ENCODE data around the gene RAB35. TPM values are rescaled to one million over a fixed set of nuclear protein-coding genes. Genes with fewer than 3 reads are reported as not detected.

The RAB35 gene
- total and polyA plus RNA-seq, 2 experiments from 2014 or later, result 9.9 to 16.9 TPM

DNA sequence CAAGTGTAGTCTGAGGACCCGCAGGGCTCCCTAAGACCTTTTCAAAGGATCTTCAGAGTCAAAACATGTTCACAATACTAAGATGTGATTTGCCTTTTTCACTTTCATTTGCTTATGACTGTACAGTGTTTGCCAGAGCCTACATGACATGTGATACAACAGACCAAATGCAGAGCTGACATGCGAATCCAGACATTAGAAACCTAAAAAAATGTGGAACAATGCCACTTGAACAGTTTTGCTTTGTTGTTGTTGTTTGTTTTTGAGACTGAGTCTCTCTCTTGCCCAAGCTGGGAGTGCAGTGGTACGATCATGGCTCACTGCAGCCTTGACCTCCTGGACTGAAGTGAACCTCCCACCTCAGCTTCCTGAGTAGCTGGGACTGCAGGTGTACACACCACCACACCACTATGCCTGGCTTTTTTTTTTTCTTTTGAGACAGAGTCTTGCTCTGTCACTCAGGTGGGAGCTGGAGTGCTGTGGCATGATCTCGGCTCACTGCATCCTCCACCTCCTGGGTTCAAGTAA is 5.3 kb upstream of the RAB35 start:
- H3K4me1 ChIP-seq (ENCODE audit: insufficient read depth), result peaks cover 10% of the 10 kb centered on the region
- H3K79me2 ChIP-seq (replicated peaks; ENCODE audit: insufficient read depth), result peaks cover 14% of the 10 kb centered on the region
- H3K27me3 ChIP-seq (ENCODE audit: insufficient read depth), result no peaks in the 10 kb centered on the region
- Mint-ChIP-seq H3K27ac (no peak overlapping the region), H3K4me3 (no peak overlapping the region), H3K4me1 (peaks cover 28% of the 10 kb centered on the region), H3K9me3 (no peaks in the 10 kb centered on the region), H3K36me3 (ENCODE audit: low read depth) (peaks cover 25% of the 10 kb centered on the region), H3K27me3 (ENCODE audit: insufficient read depth, low read depth, poor library complexity) (peaks cover 8% of the 10 kb centered on the region)
- no peak overlapping the region for H3K4me3 ChIP-seq
- H3F3A ChIP-seq (replicated peaks; ENCODE audit: low read depth), result peaks cover 24% of the 10 kb centered on the region; the same call in 1 of the 2 replicates
- H4K20me1 ChIP-seq (replicated peaks; ENCODE audit: insufficient read depth), result peaks cover 9% of the 10 kb centered on the region
- no peak overlapping the region for H2AFZ ChIP-seq
- H3K9me2 ChIP-seq (ENCODE audit: insufficient read depth), result no peaks in the 10 kb centered on the region
- no peak overlapping the region; the same call in 1 of the 2 replicates for H3K27ac ChIP-seq (ENCODE audit: low read depth)
- ATAC-seq (no peak), DNase-seq (ENCODE audit: low spot score) (no peak)
- no peak overlapping the region for H3K4me2 ChIP-seq
- TF ChIP-seq CREB1 (CRISPR knock-in tag; IDR thresholded peaks at IDR 0.05; ENCODE audit: low read depth), result no peak
- no peak for TF ChIP-seq NANOG (IDR thresholded peaks at IDR 0.05; ENCODE audit: borderline replicate concordance)
- no peak for TF ChIP-seq POLR2AphosphoS5 (IDR thresholded peaks at IDR 0.05; ENCODE audit: low read depth)
- TF ChIP-seq, protein P1, sequence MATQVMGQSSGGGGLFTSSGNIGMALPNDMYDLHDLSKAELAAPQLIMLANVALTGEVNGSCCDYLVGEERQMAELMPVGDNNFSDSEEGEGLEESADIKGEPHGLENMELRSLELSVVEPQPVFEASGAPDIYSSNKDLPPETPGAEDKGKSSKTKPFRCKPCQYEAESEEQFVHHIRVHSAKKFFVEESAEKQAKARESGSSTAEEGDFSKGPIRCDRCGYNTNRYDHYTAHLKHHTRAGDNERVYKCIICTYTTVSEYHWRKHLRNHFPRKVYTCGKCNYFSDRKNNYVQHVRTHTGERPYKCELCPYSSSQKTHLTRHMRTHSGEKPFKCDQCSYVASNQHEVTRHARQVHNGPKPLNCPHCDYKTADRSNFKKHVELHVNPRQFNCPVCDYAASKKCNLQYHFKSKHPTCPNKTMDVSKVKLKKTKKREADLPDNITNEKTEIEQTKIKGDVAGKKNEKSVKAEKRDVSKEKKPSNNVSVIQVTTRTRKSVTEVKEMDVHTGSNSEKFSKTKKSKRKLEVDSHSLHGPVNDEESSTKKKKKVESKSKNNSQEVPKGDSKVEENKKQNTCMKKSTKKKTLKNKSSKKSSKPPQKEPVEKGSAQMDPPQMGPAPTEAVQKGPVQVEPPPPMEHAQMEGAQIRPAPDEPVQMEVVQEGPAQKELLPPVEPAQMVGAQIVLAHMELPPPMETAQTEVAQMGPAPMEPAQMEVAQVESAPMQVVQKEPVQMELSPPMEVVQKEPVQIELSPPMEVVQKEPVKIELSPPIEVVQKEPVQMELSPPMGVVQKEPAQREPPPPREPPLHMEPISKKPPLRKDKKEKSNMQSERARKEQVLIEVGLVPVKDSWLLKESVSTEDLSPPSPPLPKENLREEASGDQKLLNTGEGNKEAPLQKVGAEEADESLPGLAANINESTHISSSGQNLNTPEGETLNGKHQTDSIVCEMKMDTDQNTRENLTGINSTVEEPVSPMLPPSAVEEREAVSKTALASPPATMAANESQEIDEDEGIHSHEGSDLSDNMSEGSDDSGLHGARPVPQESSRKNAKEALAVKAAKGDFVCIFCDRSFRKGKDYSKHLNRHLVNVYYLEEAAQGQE (IDR thresholded peaks at IDR 0.05; ENCODE audit: unreplicated experiment), result no peak
- no peak for TF ChIP-seq JUNB (IDR thresholded peaks at IDR 0.05; ENCODE audit: unreplicated experiment)
- no peak for TF ChIP-seq EZH2phosphoT487 (IDR thresholded peaks at IDR 0.05; ENCODE audit: unreplicated experiment)
- TF ChIP-seq, protein P2, sequence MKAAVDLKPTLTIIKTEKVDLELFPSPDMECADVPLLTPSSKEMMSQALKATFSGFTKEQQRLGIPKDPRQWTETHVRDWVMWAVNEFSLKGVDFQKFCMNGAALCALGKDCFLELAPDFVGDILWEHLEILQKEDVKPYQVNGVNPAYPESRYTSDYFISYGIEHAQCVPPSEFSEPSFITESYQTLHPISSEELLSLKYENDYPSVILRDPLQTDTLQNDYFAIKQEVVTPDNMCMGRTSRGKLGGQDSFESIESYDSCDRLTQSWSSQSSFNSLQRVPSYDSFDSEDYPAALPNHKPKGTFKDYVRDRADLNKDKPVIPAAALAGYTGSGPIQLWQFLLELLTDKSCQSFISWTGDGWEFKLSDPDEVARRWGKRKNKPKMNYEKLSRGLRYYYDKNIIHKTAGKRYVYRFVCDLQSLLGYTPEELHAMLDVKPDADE (IDR thresholded peaks at IDR 0.05), result no peak
- TF ChIP-seq, protein P3, sequence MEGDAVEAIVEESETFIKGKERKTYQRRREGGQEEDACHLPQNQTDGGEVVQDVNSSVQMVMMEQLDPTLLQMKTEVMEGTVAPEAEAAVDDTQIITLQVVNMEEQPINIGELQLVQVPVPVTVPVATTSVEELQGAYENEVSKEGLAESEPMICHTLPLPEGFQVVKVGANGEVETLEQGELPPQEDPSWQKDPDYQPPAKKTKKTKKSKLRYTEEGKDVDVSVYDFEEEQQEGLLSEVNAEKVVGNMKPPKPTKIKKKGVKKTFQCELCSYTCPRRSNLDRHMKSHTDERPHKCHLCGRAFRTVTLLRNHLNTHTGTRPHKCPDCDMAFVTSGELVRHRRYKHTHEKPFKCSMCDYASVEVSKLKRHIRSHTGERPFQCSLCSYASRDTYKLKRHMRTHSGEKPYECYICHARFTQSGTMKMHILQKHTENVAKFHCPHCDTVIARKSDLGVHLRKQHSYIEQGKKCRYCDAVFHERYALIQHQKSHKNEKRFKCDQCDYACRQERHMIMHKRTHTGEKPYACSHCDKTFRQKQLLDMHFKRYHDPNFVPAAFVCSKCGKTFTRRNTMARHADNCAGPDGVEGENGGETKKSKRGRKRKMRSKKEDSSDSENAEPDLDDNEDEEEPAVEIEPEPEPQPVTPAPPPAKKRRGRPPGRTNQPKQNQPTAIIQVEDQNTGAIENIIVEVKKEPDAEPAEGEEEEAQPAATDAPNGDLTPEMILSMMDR (conservative IDR thresholded peaks at IDR 0.05; ENCODE audit: low read depth in 2 of 2), result no peak
- TF ChIP-seq ZNF331 (CRISPR knock-in tag; IDR thresholded peaks at IDR 0.05; ENCODE audit: low read depth), result no peak
- TF ChIP-seq, protein P4, sequence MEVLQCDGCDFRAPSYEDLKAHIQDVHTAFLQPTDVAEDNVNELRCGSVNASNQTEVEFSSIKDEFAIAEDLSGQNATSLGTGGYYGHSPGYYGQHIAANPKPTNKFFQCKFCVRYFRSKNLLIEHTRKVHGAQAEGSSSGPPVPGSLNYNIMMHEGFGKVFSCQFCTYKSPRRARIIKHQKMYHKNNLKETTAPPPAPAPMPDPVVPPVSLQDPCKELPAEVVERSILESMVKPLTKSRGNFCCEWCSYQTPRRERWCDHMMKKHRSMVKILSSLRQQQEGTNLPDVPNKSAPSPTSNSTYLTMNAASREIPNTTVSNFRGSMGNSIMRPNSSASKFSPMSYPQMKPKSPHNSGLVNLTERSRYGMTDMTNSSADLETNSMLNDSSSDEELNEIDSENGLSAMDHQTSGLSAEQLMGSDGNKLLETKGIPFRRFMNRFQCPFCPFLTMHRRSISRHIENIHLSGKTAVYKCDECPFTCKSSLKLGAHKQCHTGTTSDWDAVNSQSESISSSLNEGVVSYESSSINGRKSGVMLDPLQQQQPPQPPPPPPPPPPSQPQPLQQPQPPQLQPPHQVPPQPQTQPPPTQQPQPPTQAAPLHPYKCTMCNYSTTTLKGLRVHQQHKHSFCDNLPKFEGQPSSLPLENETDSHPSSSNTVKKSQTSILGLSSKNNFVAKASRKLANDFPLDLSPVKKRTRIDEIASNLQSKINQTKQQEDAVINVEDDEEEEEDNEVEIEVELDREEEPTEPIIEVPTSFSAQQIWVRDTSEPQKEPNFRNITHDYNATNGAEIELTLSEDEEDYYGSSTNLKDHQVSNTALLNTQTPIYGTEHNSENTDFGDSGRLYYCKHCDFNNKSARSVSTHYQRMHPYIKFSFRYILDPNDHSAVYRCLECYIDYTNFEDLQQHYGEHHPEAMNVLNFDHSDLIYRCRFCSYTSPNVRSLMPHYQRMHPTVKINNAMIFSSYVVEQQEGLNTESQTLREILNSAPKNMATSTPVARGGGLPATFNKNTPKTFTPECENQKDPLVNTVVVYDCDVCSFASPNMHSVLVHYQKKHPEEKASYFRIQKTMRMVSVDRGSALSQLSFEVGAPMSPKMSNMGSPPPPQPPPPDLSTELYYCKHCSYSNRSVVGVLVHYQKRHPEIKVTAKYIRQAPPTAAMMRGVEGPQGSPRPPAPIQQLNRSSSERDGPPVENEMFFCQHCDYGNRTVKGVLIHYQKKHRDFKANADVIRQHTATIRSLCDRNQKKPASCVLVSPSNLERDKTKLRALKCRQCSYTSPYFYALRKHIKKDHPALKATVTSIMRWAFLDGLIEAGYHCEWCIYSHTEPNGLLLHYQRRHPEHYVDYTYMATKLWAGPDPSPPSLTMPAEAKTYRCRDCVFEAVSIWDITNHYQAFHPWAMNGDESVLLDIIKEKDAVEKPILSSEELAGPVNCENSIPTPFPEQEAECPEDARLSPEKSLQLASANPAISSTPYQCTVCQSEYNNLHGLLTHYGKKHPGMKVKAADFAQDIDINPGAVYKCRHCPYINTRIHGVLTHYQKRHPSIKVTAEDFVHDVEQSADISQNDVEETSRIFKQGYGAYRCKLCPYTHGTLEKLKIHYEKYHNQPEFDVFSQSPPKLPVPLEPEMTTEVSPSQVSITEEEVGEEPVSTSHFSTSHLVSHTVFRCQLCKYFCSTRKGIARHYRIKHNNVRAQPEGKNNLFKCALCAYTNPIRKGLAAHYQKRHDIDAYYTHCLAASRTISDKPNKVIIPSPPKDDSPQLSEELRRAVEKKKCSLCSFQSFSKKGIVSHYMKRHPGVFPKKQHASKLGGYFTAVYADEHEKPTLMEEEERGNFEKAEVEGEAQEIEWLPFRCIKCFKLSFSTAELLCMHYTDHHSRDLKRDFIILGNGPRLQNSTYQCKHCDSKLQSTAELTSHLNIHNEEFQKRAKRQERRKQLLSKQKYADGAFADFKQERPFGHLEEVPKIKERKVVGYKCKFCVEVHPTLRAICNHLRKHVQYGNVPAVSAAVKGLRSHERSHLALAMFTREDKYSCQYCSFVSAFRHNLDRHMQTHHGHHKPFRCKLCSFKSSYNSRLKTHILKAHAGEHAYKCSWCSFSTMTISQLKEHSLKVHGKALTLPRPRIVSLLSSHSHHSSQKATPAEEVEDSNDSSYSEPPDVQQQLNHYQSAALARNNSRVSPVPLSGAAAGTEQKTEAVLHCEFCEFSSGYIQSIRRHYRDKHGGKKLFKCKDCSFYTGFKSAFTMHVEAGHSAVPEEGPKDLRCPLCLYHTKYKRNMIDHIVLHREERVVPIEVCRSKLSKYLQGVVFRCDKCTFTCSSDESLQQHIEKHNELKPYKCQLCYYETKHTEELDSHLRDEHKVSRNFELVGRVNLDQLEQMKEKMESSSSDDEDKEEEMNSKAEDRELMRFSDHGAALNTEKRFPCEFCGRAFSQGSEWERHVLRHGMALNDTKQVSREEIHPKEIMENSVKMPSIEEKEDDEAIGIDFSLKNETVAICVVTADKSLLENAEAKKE (CRISPR knock-in tag; IDR thresholded peaks at IDR 0.05), result no peak
- no peak for TF ChIP-seq EZH2 (IDR thresholded peaks at IDR 0.05; ENCODE audit: low read depth, unreplicated experiment)
- TF ChIP-seq ZNF114 (CRISPR knock-in tag; IDR thresholded peaks at IDR 0.05), result no peak
- no peak for TF ChIP-seq STAT1 (IDR thresholded peaks at IDR 0.05; ENCODE audit: unreplicated experiment)
- no peaks in the 10 kb centered on the region for H3K36me3 ChIP-seq (ENCODE audit: insufficient read depth)

Measured in GM23338 (cell line).